Nephron (organoid): Measurements from ENCODE around the gene MAGEA10.

Experiments used
- H3K27ac Mint-ChIP-seq, 3 experiments: 2 replicates each; pipeline ENCODE4 v1.8.0; 2020; ENCODE audit warnings: mixed read lengths in 3 of 3, mild to moderate bottlenecking in 2 of 3, moderate library complexity in 1 of 3
- H3K27me3 Mint-ChIP-seq: 2 replicates; pipeline ENCODE4 v1.8.0; 2021; ENCODE audit warnings: low read depth, mild to moderate bottlenecking, moderate library complexity, mixed read lengths
- H3K36me3 Mint-ChIP-seq: 2 replicates; pipeline ENCODE4 v1.8.0; 2020; ENCODE audit warnings: low read depth, mixed read lengths
- H3K4me1 Mint-ChIP-seq: 2 replicates; pipeline ENCODE4 v1.8.0; 2020; ENCODE audit warnings: mixed read lengths
- H3K4me3 Mint-ChIP-seq, 3 experiments: 2 replicates each; pipeline ENCODE4 v1.8.0; 2020; ENCODE audit warnings: mild to moderate bottlenecking in 3 of 3, mixed read lengths in 3 of 3, moderate library complexity in 2 of 3
- H3K9me3 Mint-ChIP-seq: 2 replicates; pipeline ENCODE4 v1.8.0; 2020; ENCODE audit warnings: mixed read lengths
- CTCF ChIP-seq, 3 experiments: fragments of 200-600 bp; sonication (generic); IDR thresholded peaks; one replicate each; pipeline ENCODE4 v1.5.0; 2021; ENCODE audit warnings: antibody characterized with exemption in 3 of 3; ENCODE audit not compliant: unreplicated experiment in 3 of 3

Gene MAGEA10

GRCh38 chrX:152157042-152157441 is 18.7 kb upstream of the MAGEA10 start:
- no peaks in the 10 kb centered on the region for H3K4me1 Mint-ChIP-seq
- H3K9me3 Mint-ChIP-seq: peaks cover 5% of the 10 kb centered on the region
- TF ChIP-seq CTCF (IDR thresholded peaks at IDR 0.05; ENCODE audit: unreplicated experiment in 3 of 3): no peak
- H3K27me3 Mint-ChIP-seq: no peaks in the 10 kb centered on the region
- H3K36me3 Mint-ChIP-seq: no peaks in the 10 kb centered on the region
- no peak overlapping the region for H3K4me3 Mint-ChIP-seq
- H3K27ac Mint-ChIP-seq: no peak overlapping the region

- Mint-ChIP-seq H3K4me1 (no peaks in the 10 kb centered on the region), H3K27ac (no peak overlapping the region), H3K27me3 (no peaks in the 10 kb centered on the region), H3K4me3 (no peak overlapping the region), H3K9me3 (no peaks in the 10 kb centered on the region), H3K36me3 (no peaks in the 10 kb centered on the region)
- TF ChIP-seq CTCF (IDR thresholded peaks at IDR 0.05; ENCODE audit: unreplicated experiment in 3 of 3): no peak
Observed at GRCh38 chrX:152155766-152156310, 17.5 kb upstream of the MAGEA10 start.

- Mint-ChIP-seq H3K9me3 (no peaks in the 10 kb centered on the region), H3K4me3 (no peak overlapping the region), H3K27ac (no peak overlapping the region), H3K4me1 (no peaks in the 10 kb centered on the region), H3K27me3 (no peaks in the 10 kb centered on the region), H3K36me3 (no peaks in the 10 kb centered on the region)
- no peak for TF ChIP-seq CTCF (IDR thresholded peaks at IDR 0.05; ENCODE audit: unreplicated experiment in 3 of 3)
Observed at GRCh38 chrX:152154050-152154449, 15.7 kb upstream of the MAGEA10 start.

GRCh38 chrX:152151256-152151655 is 12.9 kb upstream of the MAGEA10 start:
- Mint-ChIP-seq H3K4me3 (no peak overlapping the region), H3K27ac (no peak overlapping the region), H3K9me3 (no peaks in the 10 kb centered on the region), H3K36me3 (no peaks in the 10 kb centered on the region), H3K27me3 (no peaks in the 10 kb centered on the region), H3K4me1 (no peaks in the 10 kb centered on the region)
- TF ChIP-seq CTCF (IDR thresholded peaks at IDR 0.05; ENCODE audit: unreplicated experiment in 3 of 3): no peak

- H3K9me3 Mint-ChIP-seq: no peaks in the 10 kb centered on the region
- no peak overlapping the region for H3K4me3 Mint-ChIP-seq
- TF ChIP-seq CTCF (IDR thresholded peaks at IDR 0.05; ENCODE audit: unreplicated experiment in 3 of 3): no peak
- H3K36me3 Mint-ChIP-seq: no peaks in the 10 kb centered on the region
- H3K4me1 Mint-ChIP-seq: no peaks in the 10 kb centered on the region
- H3K27me3 Mint-ChIP-seq: no peaks in the 10 kb centered on the region
- no peak overlapping the region for H3K27ac Mint-ChIP-seq
Observed at GRCh38 chrX:152149648-152150047, 11.3 kb upstream of the MAGEA10 start.

GRCh38 chrX:152139589-152139988 is 1.2 kb upstream of the MAGEA10 start:
- Mint-ChIP-seq H3K4me1 (no peaks in the 10 kb centered on the region), H3K27me3 (no peaks in the 10 kb centered on the region)
- no peak for TF ChIP-seq CTCF (IDR thresholded peaks at IDR 0.05; ENCODE audit: unreplicated experiment in 3 of 3)

More at GRCh38 chrX:152139589-152139988, 1.2 kb upstream of the MAGEA10 start:
- no peaks in the 10 kb centered on the region for H3K36me3 Mint-ChIP-seq
- H3K4me3 Mint-ChIP-seq: no peak overlapping the region
- H3K9me3 Mint-ChIP-seq: peaks cover 8% of the 10 kb centered on the region
- no peak overlapping the region for H3K27ac Mint-ChIP-seq
